G401.6 (cell line): ENCODE data around the gene DCC.

Experiments used
- FAIRE-seq: peaks from 2 replicates; lab custom pipeline; 2012; peaks lifted over from hg19 to GRCh38; lab: Jason Lieb, UNC

Gene DCC

DNA sequence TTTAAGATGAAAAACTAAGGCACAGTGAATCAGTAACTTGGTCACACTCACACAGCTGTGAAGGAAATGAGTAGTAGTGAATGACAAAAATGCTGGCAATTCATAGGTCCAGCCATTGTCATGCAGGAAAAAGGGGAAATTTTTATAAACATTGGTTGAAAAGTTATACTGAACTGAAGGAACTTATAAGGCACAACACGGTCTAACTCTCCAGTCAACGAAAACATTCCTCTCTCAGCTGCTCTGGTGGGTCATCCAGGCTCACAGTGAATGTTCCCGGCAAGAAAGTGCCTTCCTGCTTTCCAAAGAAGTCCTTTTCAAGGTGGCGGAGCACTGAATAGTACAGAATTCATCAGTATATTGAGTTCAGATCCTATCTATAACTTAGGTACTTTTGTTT lies 476.1 kb downstream of the DCC start:
- FAIRE-seq = no peak

DNA sequence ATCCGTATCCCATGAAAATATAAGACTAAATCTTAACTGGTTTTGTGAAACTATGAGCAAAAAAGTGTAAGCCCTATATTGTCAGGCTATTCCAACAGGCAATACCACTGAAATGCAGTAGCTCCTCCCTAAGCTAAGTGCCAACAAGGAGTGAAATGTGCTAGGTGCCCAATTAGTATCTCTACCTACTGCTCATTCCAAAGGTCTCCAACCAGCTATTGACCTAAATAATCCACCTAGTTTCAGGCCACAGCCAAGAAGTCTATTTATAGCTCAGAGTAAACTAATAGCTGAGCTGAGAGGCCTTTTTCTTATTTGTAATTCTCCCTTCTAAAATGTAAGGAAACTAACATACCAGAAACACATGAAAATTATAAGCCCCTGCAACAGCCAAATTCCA lies 482.2 kb downstream of the DCC start:
- no peak for FAIRE-seq

DNA sequence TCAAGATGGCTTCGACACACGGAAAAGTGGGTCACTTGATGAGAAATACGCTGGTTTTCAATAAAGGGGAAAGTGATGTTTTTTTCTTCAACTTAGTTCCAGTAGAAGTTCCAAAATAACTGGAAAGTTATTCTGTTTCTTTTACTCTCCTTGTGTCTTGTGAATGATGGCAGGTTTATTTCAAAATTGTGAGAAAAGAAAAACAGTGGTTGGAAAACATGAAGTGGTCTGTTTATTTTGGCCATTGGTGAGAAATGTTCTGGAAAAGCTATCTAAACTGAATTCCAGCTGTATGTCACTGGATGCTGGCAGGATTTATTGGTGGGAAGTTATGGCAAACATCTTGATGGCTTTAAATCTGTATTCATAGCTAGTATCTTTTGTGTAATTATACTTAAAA lies 484.1 kb downstream of the DCC start:
- no peak for FAIRE-seq

DNA sequence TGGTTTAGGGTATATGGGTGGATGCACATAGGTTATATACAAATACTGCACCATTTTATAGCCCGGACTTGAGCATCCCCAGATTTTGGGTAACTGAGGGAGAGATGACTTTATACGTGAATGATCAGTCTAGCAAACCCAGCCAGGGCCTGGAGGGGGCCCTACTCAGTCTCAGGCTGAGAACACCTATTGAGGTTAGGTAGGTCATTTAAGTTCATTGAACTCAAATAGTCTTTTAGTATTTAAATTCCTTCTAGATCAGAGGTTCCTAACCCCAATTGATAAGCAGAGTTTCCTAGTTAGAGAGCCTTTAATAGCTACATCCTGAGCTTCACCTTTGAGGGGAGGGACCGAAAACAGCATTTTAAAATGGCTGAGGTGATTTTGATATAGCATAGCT lies 487.0 kb downstream of the DCC start:
- no peak for FAIRE-seq

DNA sequence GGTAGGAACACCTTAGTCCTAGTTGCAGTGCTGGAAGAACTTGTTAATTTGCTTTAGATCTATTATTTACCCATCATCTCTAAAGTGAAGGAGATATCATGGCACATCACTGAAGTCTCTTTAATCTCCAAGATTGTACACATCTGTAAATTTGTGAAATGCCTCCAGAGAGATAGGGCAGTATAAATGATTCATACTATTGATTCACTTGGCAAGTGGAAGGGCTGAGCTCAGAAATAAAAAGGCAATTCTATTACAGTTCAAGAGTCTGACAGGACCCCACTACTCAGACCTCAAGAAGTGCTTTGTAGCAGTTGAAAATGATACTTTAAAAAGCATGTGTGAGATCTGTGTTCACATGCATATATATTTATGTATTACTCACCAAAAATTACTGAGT lies 489.3 kb downstream of the DCC start:
- FAIRE-seq = no peak

DNA sequence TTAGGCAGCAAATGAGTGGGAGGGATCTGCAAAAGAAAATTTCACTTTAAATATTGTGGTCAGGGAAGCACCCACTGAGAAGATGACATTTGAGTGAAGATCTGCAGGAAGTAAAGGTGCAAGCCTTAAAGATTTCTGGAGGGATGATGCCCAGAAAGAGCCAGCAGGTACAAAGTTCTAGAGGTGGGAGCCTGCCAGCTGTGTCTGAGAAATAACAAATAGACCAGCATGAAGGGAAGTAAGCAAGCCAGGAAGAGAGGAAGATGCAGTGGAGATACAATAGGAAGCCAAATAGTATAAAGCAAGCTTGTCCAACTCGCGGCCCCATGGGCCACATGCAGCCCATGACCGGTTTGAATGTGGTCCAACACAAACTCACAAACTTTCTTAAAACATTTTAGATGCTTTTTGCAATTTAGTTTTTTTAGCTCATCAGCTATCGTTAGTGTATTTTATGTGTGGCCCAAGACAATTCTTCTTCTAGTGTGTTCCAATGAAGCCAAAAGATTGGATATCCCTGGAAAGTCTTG lies 489.9 kb downstream of the DCC start:
- FAIRE-seq = no peak

DNA sequence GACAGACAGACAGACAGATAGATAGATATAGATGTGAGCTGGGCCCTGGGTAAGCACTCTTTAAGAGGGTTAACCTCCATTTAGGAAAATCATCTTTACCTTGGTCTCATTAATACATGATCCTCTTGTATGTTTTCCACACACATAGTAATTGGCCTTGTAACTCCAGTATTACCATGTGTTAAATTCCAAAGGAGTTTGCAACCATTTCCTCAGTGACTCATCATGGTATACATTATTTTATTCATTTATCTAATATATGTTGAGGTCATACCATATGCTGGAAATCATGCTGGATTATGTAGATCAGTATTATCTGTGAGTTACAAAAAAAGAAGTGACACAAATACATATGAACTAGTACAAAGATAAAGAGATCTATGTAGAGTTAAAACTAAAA lies 504.3 kb downstream of the DCC start:
- FAIRE-seq = no peak

DNA sequence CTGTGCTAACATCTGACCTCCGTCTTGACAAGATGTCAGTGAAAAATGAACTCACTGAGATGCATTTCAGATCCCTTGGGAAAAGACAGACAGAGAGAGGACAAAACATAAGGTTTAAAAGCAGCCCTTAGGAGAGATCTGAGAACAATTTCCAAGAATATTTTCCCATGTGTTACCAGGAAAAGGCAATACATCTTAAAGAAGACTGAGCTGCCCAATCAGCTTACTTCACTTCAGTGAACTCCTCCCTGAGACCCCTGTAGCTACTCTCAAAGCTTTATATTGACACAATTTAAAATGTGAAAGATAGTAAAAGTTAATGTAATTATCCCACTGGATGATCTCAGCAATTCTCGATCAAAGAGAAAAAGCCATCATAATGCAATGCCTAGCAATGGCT lies 505.0 kb downstream of the DCC start:
- no peak for FAIRE-seq

DNA sequence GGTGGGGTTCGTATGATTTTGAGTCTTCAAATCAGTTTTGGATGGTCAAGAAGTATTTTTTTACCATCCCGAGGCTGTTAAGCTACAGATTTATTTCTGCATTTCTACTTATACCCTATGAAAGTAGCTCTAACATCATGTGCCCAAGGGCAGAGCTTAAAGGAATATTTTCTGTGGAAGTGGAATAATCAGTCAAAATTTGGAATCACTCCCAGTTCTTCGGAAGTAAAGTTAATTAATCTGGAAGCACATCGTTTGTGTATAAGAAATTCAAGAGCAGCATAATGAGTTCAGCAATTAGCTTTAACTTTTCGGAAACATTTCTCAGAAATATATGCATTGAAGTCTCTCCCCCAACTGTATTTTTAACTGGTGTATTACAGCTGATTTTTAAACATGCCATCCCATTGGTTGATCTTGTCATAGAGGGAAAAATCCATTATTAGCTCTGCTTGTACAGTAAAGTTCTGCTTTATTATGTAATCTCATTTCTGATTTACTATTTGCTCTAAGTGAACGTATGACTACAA lies 510.1 kb downstream of the DCC start:
- FAIRE-seq = no peak

DNA sequence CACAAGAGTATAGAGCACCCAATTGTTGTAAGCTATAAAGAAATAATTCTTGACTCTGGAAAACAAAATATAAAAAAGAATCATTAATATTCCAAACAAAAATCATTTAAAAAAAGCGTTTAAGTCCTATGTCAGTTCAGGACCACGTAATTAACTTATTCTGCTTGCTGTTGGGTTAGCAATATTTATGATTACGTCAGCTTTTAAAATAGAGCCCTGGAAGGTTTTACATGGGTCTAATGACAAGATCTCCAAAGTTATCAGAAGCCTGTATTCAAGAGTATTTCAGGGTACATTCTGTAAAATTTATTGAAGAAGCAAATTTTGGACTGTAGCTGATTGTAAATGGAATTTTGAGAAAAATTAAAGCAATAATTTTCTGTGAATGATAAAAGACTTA lies 521.6 kb downstream of the DCC start:
- no peak for FAIRE-seq

DNA sequence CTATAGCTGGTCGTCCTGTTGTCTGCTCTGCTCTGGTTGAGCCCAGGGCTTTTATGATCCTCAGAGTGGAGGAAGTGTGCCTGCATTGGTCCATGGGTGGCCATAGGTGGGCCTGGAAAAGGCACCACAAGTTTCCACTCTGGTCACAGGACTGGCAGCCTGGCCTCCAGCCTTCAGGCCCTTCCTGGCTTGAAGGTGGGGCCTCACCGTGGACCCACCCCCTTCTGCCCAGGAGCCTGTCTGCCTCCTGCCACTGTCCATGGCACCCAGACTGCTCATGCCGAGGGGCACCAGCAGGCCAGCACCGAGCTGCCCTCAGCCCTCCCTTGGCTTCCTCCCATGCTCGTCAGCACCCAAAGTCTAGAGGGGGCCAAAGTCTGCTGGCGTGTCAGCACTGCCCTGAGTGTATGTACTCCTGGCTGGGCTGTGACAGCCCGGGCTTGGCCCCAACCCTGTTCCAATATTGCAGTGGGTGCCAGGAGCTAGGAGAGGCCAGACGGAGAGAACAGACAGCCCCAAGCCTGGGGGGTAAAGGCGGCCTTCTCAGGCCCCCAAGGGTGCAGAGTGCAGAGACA lies 529.4 kb downstream of the DCC start:
- no peak for FAIRE-seq

DNA sequence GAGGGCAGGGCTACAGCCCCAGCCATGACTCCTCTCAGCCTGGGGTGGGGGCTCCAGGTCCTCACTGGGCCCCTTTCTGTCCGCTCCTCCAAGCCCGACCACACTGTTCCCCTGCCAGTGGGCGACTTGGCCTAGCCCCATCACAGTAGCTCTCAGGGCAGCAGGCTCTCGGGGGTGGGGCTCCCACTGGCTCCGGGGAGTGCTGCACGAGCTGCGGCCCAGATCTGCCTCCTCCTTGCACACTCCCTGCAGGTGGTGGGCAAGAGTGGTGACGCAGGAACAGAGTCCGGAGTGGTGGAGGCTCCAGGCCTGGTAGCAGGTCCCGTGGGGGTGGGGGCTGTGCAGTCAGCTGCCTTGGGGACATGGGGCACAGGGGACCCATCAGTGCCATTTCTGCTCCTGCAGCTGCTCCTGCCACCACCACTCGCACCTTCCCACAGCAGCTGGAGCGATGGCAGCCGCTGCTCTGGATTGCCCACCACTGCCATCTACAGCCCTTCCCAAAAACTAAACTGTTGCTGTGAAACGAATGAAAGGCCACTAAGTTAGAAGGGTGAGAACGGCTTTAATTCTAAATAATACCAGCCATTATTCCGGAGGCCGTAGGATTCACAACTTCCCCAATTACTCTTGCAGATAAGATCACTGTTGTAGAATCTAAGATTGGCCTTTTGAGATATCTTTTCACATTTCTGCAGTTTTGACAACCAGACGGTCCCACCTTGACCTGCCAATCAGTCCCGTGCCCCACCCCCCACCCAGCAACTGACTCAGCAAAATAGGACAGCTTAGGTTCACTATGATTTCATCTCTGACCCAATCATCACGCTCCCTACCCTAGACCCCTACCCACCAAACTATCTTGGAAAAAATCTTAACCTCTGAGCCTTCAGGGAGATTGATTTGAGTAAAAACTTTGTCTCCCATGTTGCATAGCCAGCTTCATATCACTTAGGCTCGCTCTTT lies 530.2 kb downstream of the DCC start:
- FAIRE-seq = no peak

DNA sequence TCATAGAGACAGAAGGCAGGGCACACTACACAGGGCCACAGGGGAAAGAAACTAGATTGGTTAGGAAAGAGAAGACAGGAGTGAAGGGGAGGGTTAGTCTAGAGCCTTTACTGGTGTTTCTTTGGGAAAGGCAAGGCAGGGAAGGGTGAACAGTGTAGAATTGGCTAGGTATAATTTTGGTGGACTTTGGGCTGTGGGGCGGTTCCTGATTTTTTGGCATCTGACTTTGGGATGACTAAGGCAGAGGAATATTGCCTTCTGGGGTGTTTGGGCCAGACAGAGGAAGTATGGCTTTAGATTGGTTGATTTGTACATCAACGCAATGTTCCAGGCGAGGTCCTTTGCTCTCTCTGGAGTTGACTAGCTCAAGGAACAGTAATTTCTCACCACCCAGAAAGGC lies 534.8 kb downstream of the DCC start:
- no peak for FAIRE-seq

DNA sequence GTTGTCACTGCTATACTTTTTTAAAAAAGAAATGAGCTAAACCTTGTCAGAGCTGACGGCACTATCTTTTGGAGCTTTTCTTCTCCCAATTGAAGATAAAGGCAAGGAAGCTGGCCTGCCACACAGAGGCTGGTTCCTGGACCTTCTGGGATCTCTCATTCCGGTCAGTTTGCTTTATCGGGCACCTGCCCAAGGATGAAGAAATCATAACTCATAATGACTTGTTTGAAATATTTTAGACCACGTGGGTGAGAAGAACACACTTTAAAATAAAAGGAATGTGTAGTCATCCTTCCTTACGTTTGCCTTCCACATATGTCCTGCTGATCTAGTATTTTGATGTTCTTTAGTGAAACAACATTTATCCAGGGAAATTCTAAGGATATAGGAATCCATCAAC lies 535.7 kb downstream of the DCC start:
- FAIRE-seq = no peak

DNA sequence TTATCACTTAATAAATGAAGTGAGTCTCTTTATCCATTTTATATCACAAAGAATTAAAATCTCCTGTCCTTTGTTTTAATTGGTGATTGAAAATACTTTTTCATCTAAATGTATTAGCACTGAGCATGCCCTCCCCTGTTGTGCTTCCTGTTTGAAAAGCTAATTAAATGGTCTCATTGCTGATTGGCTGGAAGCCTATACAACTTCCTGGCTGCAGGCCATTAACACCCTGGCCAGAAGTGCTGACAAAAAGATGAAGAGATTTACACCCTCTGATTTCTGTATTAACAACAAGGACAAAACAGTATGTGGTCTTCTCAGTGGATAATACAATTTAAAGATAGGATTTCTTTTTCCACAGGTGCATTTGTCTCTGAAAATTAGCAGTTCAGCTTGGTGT lies 548.0 kb downstream of the DCC start:
- FAIRE-seq = no peak

DNA sequence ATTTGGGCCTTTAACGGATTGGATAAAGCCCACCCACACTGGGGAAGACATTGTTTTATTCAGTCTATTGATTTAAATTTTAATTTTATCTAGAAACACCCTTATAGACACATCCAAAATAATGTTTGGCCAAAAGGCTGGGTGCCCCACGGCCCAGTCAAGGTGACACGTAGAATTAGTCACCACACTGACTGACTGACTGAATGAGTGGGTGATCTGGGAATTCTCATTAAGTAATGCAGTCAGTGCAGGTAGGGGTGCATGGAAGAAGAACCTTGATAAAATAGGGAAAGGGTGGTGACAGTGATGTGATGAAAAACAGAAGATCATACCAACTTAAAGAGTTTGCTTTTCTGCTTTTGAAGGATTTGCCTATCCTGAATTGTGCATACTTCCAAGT lies 554.8 kb downstream of the DCC start:
- no peak for FAIRE-seq

DNA sequence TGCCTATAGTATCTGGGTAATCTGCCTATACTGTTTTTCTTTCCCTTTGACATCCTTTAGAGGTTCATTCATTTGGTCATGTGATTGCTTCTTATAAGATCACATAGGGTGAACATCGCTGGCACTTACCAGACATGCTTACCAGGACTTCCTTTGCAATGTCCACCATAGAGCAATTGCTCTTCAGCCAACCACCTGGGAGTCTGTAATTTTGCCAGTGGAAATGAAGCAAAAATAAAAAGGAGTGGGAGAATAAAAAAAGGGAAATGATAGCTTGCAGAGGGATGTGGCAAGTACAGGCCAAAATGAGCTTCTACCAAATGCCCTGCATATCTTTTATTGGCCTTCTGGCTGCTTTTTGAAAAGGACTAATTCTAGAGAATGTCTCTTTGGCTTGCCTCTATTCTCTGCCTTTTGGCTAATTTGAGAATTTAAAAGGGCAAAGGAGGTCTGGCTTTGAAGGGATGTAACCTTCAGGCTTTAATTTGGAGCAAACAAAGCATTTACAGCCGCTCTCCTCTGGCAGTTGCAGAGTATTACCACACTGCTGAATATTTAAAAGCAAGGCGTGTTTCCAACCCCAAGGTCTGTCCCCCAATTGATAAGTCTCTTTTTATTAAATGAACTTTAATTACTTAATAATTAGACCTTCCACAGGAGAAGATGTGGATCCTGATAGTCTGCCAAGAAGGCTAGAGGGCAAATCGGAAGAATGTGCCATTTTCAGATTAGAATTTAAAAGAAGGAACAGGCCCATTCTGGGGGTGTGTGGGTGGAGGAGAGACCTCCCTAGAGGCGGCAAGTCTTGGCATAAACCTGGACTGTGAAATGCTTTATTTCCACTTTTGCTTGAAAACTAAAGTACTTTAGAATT lies 557.9 kb downstream of the DCC start:
- FAIRE-seq = no peak

DNA sequence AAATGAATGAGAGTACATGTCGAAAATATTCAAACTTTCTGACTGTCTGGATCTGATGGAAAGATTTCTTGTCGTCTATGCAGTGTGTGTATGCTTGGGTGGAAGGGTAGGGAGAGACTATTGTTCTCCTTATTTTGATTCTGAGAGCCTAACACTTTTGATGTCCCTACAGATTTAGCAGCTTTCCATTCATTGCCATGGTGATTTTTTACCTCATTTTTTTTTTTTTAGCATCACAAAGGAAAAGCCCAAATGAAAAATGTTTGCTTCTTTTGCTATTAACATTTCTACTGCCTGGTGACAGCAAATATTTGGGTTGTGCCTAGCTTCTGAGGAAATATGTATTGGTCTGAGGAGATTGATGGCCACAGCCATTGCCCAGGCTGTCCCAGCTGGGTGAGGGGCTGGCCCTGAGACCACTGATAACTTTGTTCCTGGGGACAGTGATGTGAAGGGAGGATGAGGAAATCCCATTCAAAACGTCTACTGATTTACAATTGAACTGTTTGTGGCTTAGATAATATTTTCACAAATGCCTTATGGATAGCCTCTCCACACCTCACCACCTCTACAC lies 558.6 kb downstream of the DCC start:
- no peak for FAIRE-seq

DNA sequence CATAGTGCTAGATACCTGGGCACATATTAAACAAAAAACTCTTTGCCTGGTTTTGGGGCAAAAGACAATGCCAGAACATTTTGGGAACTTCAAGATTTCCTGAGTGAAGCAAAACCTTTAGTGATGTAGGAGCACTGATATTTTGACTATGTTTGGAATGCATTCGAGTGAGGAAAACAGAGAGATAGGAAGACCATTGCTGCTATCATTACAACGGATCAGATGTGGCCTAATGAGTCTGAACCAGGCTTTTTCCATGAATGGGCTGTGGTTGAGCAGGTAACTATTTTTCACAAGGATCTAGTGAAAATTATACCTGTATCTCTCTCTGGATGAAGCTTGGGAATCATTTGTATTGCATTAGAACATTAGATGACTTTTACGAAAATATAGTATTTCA lies 562.2 kb downstream of the DCC start:
- no peak for FAIRE-seq

DNA sequence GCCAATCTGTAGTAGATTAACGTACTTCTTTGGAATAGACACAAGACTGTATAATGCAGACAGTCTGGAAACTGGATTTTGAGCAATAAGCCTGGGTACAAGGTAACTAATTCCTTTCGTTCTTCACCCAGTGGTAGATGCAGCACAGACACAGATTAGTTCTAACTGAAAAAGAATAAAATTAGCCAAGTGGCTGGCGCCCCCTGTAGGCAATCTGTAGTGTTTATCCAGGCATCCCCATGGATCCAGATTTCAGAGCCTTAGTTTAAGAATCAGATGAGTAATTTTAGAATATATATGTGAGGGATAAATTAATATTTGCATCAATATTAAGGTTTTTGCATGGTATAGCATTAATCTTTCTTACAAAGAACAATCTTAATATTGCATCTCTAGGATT lies 563.9 kb downstream of the DCC start:
- FAIRE-seq = no peak

DNA sequence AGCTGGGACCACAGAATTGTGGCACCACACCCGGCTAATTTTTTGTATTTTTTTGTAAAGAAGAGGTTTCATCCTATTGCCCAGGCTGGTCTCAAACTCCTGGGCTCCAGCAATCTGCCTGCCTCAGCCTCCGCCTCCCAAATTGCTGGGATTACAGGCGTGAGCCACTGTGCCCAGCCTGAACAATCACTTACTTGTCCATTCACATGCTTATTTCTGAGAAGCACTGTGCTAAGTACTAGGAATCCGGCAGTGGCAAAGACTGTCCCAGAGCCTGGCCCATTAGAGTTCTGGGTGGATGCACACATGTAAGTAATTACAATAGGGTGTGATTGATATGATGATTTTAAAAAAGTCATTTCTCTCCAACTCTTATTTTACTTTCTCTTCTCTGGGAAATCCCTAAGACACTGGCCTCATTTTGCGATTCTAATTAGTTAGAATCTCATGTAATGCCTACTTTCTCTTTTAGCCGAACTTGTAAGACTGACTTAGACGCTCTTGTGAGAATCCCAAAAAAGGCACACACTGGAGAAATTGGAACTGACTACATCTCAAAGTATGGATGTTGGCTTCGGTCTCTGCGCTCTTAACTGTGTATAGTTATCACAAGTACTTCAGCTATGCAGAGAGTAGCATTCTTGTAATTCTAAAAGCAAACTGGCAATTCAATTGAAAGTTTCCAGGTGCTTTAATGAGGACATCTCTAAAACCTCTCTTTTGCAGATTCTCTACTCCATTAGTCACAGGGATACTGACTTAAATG lies 567.7 kb downstream of the DCC start:
- FAIRE-seq = no peak
